Measurements from ENCODE around the gene HPCAL4. TPM values are rescaled to one million over a fixed set of nuclear protein-coding genes. Genes with fewer than 3 reads are reported as not detected.

HPCAL4 gene
- total RNA-seq, 4 donors from 2014 or later = 0.83 TPM; not detected in 3

GRCh38 chr1:39713557-39713956, 22.3 kb upstream of the HPCAL4 start:
- no peak for DNase-seq
- H3K9me3 ChIP-seq = no peaks in the 10 kb centered on the region
- TF ChIP-seq POLR2A (IDR thresholded peaks at IDR 0.05) (no peak), CTCF (IDR thresholded peaks at IDR 0.05) (no peak)
- H3K4me3 ChIP-seq = no peak overlapping the region
- H3K4me1 ChIP-seq = no peaks in the 10 kb centered on the region
- H3K27ac ChIP-seq = no peak overlapping the region
- H3K27me3 ChIP-seq = no peaks in the 10 kb centered on the region
- H3K36me3 ChIP-seq = no peaks in the 10 kb centered on the region

GRCh38 chr1:39711966-39712340, 20.7 kb upstream of the HPCAL4 start:
- Histone ChIP-seq H3K9me3 (no peaks in the 10 kb centered on the region), H3K36me3 (no peaks in the 10 kb centered on the region), H3K4me1 (no peaks in the 10 kb centered on the region), H3K4me3 (no peak overlapping the region), H3K27ac (no peak overlapping the region), H3K27me3 (no peaks in the 10 kb centered on the region)
- no peak for DNase-seq
- TF ChIP-seq POLR2A (IDR thresholded peaks at IDR 0.05) (no peak), CTCF (IDR thresholded peaks at IDR 0.05) (no peak)

GRCh38 chr1:39711104-39711965, 20.1 kb upstream of the HPCAL4 start:
- no peak for DNase-seq
- Histone ChIP-seq H3K27me3 (no peaks in the 10 kb centered on the region), H3K27ac (no peak overlapping the region), H3K4me1 (no peaks in the 10 kb centered on the region), H3K9me3 (no peaks in the 10 kb centered on the region), H3K36me3 (no peaks in the 10 kb centered on the region), H3K4me3 (no peak overlapping the region)
- TF ChIP-seq POLR2A (IDR thresholded peaks at IDR 0.05) = no peak
- no peak for TF ChIP-seq CTCF (IDR thresholded peaks at IDR 0.05)

- no peaks in the 10 kb centered on the region for H3K36me3 ChIP-seq
- no peak for DNase-seq
- no peak overlapping the region for H3K4me3 ChIP-seq
- H3K27me3 ChIP-seq = no peaks in the 10 kb centered on the region
- no peak overlapping the region for H3K27ac ChIP-seq
- H3K4me1 ChIP-seq = no peaks in the 10 kb centered on the region
- H3K9me3 ChIP-seq = no peaks in the 10 kb centered on the region
- TF ChIP-seq CTCF (IDR thresholded peaks at IDR 0.05) = no peak
- no peak for TF ChIP-seq POLR2A (IDR thresholded peaks at IDR 0.05)
These were observed 16.3 kb upstream of the HPCAL4 start for GRCh38 chr1:39707506-39707905.

GRCh38 chr1:39704757-39705156, 13.5 kb upstream of the HPCAL4 start:
- H3K9me3 ChIP-seq = no peaks in the 10 kb centered on the region
- H3K4me3 ChIP-seq = no peak overlapping the region
- no peaks in the 10 kb centered on the region for H3K4me1 ChIP-seq
- no peak overlapping the region for H3K27ac ChIP-seq
- TF ChIP-seq POLR2A (IDR thresholded peaks at IDR 0.05) (no peak), CTCF (IDR thresholded peaks at IDR 0.05) (no peak)
- no peaks in the 10 kb centered on the region for H3K27me3 ChIP-seq
- H3K36me3 ChIP-seq = no peaks in the 10 kb centered on the region
- DNase-seq = no peak
